GM18519 (cell line): ENCODE results near the gene GARIN1A.

Experiments
- ATAC-seq: cut with Tn5 transposase; IDR thresholded peaks from one replicate; pipeline ENCODE4 v1.9.1; 2021; ENCODE audit warnings: mild to moderate bottlenecking, moderate library complexity; ENCODE audit not compliant: unreplicated experiment, low FRiP score

The GARIN1A gene

GRCh38 chr7:128710481-128710880 lies 38.4 kb downstream of the GARIN1A start:
- ATAC-seq, result no peak

GRCh38 chr7:128713794-128714193 lies 41.7 kb downstream of the GARIN1A start:
- no peak for ATAC-seq

GRCh38 chr7:128714701-128715495 lies 42.8 kb downstream of the GARIN1A start:
- no peak for ATAC-seq

GRCh38 chr7:128718967-128719642 lies 47.0 kb downstream of the GARIN1A start:
- ATAC-seq, result no peak

GRCh38 chr7:128721376-128721775 lies 49.3 kb downstream of the GARIN1A start:
- no peak for ATAC-seq
